Muscle layer of colon (tissue), 2 donors: ENCODE data around the gene TLL2.

Experiments used
- H3K27ac ChIP-seq: one replicate; pipeline ENCODE4 v1.7.0; 2013; ENCODE audit warnings: low read depth, mild to moderate bottlenecking, low read length, moderate library complexity
- H3K27me3 ChIP-seq, 2 donors: one replicate each; pipeline ENCODE4 v1.7.0; 2013; ENCODE audit warnings: low read length in 2 of 2, mild to moderate bottlenecking in 2 of 2; ENCODE audit not compliant: insufficient read depth in 2 of 2, control insufficient read depth in 1 of 2
- H3K36me3 ChIP-seq: one replicate; pipeline ENCODE4 v1.7.0; 2013; ENCODE audit warnings: mild to moderate bottlenecking, low read length; ENCODE audit not compliant: insufficient read depth
- H3K4me1 ChIP-seq: one replicate; pipeline ENCODE4 v1.7.0; 2013; ENCODE audit warnings: mild to moderate bottlenecking, low read length; ENCODE audit not compliant: insufficient read depth
- H3K4me3 ChIP-seq, 2 donors: one replicate each; pipeline ENCODE4 v1.7.0; 2013; ENCODE audit warnings: low read length in 2 of 2, low read depth in 1 of 2, mild to moderate bottlenecking in 1 of 2, moderate library complexity in 1 of 2
- H3K9ac ChIP-seq: one replicate; pipeline ENCODE4 v1.7.0; 2013; ENCODE audit warnings: low read length
- H3K9me3 ChIP-seq: one replicate; pipeline ENCODE4 v1.7.0; 2013; ENCODE audit warnings: mild to moderate bottlenecking, low read length
- donor health status: abdominal sarcoma.
- donor health status: Adenocarcinoma of cecum.

Gene TLL2

DNA sequence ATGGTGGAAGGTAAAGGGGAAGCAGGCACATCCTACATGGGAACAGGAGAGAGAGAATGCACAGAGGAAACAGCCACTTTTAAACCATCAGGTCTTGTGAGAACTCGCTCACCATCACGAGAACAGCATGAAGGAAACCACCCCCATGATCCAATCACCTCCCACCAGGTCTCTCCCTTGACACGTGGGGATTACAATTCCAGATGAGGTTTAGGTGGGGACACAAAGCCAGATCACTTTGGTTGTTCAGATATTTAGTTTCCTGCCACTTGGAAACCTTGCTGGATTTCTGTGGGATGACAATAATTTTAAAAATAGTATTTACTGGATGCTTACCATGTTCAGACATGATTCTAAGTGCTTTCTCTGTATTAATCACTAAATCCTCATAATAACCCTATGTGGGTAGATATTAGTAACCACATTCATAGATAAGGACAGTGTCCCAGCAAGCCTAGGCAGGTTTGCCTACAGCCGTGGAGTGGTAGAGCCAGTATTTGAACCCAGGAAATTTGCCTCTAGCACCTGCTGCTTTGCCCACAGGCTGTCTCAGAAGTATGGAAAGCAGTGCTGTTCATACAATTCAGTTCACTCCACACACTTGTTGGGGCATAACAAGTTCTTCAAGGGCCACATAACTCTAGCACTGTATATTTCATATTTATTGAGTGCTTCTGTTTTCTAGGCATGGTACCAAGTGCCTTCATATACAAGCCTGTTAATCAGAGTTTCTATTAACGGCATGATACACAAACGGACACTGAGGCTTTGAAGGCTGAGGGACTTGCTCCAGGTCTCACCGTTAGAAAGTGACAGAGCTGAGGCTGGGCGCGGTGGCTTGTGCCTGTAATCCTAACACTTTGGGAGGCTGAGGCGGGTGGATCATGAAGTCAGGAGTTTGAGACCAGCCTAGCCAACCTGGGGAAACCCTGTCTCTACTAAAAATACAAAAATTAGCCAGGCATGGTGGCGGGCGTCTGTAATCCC is 8.3 kb downstream of the TLL2 start:
- H3K27ac ChIP-seq, result no peak overlapping the region
- no peak overlapping the region for H3K4me3 ChIP-seq
- no peaks in the 10 kb centered on the region for H3K9me3 ChIP-seq
- H3K36me3 ChIP-seq, result no peaks in the 10 kb centered on the region
- peaks cover 5% of the 10 kb centered on the region for H3K4me1 ChIP-seq
- H3K9ac ChIP-seq, result no peak overlapping the region
- H3K27me3 ChIP-seq, result no peaks in the 10 kb centered on the region

DNA sequence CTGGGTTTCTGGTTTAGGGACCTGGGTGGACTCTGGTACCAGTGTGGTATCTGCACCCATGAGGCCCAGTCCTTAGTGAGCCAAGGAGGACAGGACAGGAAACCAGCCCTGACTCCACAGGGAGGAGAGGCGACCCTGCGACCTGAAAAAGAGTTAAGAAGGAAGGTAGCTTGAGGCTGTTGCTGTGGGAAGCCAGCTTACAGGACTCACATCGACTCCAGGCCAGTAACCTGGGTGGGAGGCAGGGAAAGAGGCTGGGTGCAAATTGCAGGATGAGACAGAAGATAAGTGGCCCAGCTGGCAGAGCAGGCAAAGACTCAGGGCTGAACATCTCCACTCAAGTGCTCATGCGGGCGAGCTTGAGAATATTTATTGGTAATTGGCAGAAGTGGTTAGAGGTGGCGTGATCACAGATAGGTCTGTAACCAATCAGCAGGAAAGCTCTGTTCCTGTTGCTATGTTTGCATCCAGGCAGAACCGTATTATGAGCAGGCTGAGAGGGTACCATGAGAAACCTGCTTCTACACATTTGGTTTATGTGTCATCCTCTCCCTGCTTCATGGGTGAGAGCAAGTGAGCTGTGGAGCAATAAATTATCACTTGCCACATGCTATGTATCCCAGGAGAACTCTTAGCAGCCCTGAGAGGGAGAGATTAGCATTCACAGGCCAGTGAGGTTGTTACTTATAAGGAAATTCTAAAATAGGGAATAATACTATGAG is 11.0 kb downstream of the TLL2 start:
- Histone ChIP-seq H3K9ac (no peak overlapping the region), H3K27me3 (no peaks in the 10 kb centered on the region), H3K9me3 (no peaks in the 10 kb centered on the region), H3K27ac (no peak overlapping the region), H3K36me3 (no peaks in the 10 kb centered on the region), H3K4me3 (no peak overlapping the region), H3K4me1 (peaks cover 5% of the 10 kb centered on the region)

GRCh38 chr10:96501985-96502384 is 11.7 kb downstream of the TLL2 start:
- Histone ChIP-seq H3K4me1 (peaks cover 5% of the 10 kb centered on the region), H3K27me3 (no peaks in the 10 kb centered on the region), H3K4me3 (no peak overlapping the region), H3K36me3 (no peaks in the 10 kb centered on the region), H3K9me3 (no peaks in the 10 kb centered on the region), H3K9ac (no peak overlapping the region), H3K27ac (no peak overlapping the region)

DNA sequence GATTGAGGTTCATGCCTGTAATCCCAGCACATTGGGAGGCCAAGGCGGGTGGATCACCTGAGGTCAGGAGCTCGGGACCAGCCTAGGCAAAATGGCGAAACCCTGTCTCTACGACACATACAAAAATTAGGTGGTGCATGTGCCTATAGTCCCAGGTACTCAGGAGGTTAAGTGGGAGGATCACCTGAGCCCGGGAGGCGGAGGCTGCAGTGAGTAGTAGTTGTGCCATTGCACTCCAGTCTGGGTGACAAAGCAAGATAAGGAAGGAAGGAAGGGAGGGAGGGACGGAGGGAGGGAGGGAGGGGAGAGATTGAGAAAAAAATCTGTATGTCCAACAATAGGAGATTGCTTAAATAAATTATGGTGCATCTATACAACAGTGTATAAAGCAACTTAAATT is 13.2 kb downstream of the TLL2 start:
- Histone ChIP-seq H3K9ac (no peak overlapping the region), H3K4me1 (peaks cover 3% of the 10 kb centered on the region), H3K9me3 (no peaks in the 10 kb centered on the region), H3K4me3 (no peak overlapping the region), H3K36me3 (no peaks in the 10 kb centered on the region), H3K27ac (no peak overlapping the region), H3K27me3 (no peaks in the 10 kb centered on the region)

- Histone ChIP-seq H3K27ac (no peak overlapping the region), H3K27me3 (no peaks in the 10 kb centered on the region)
Measured at GRCh38 chr10:96500050-96500449, 13.7 kb downstream of the TLL2 start.

GRCh38 chr10:96497391-96497790 is 16.3 kb downstream of the TLL2 start:
- Histone ChIP-seq H3K4me3 (no peak overlapping the region), H3K4me1 (no peaks in the 10 kb centered on the region), H3K36me3 (no peaks in the 10 kb centered on the region), H3K9me3 (no peaks in the 10 kb centered on the region), H3K27me3 (no peaks in the 10 kb centered on the region), H3K9ac (no peak overlapping the region), H3K27ac (no peak overlapping the region)

More at GRCh38 chr10:96500050-96500449, 13.7 kb downstream of the TLL2 start:
- Histone ChIP-seq H3K9ac (no peak overlapping the region), H3K36me3 (no peaks in the 10 kb centered on the region), H3K9me3 (no peaks in the 10 kb centered on the region), H3K4me3 (no peak overlapping the region), H3K4me1 (no peaks in the 10 kb centered on the region)

DNA sequence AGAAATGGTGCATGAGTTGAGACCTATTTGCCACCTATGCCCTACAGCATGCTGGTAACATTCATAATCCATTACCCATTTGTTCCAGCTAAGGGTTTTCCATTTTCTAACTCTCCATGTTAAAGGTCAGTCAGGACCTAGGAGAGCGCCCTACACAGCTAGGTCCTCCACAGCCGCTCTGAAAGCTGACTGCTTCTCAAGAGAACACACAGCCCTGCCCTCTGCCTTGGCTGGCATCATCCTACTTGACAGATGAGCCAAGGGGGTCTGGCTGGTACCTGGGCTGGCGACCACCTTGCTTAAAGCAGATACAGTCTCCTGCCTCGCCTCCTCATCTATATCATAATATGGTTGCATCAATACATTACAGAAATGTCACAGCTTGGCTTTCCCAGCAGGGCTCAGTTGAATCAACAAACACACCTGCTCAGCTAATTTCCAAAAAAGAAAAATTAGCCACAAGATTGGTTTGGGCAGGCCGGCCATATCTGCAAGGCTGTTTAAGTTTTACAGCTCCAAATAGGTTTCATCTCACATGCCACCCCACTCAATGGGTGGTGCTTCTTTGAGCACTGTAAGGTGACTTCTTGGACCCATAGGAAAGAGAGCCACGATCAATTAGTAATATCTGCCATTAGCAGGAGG is 17.3 kb downstream of the TLL2 start:
- H3K27ac ChIP-seq, result no peak overlapping the region
- H3K9me3 ChIP-seq, result no peaks in the 10 kb centered on the region
- no peaks in the 10 kb centered on the region for H3K4me1 ChIP-seq
- H3K4me3 ChIP-seq, result no peak overlapping the region
- no peaks in the 10 kb centered on the region for H3K36me3 ChIP-seq
- no peaks in the 10 kb centered on the region for H3K27me3 ChIP-seq
- no peak overlapping the region for H3K9ac ChIP-seq

DNA sequence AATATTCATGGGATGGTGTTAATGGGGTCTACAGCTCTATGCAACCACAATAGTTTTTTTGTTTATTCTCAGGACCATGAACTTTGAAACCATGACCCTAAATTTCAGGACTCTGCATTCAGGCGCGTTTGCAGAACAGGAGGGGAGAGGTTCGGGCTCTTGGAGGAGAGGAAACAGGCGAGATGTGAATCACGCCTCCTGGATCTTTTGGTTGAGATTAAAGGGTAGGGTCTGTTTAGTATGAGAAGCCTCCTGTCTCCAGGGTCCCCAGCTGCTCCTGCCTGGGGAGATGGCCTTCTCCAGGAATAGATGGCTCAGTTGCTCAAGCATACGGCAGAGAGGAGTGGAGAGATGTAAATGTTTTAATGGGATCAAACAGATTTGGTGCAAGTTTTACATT is 18.2 kb downstream of the TLL2 start:
- Histone ChIP-seq H3K9ac (no peak overlapping the region), H3K9me3 (no peaks in the 10 kb centered on the region), H3K27me3 (no peaks in the 10 kb centered on the region), H3K27ac (no peak overlapping the region), H3K4me1 (no peaks in the 10 kb centered on the region), H3K4me3 (no peak overlapping the region), H3K36me3 (no peaks in the 10 kb centered on the region)

DNA sequence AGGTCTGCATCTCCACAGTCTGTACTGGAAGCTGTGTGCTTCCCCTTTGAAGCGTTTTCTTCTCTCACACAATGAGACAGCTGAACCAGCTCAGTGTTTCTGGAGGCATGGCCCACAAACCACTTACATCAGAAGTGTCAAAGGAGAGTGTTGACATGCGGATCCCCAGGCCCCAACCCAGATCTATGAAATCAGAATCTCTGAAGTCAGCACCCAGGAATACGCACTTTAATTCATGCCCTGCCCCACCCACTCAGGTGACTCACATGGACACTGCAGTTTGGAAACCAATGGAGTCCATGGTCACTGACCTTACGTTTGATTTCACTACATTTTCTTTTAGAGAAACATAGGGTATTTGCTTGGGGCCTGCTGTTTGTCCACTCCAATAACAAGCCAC is 19.0 kb downstream of the TLL2 start:
- no peak overlapping the region for H3K27ac ChIP-seq
- no peaks in the 10 kb centered on the region for H3K4me1 ChIP-seq
- no peaks in the 10 kb centered on the region for H3K36me3 ChIP-seq
- no peak overlapping the region for H3K4me3 ChIP-seq
- no peaks in the 10 kb centered on the region for H3K27me3 ChIP-seq
- H3K9me3 ChIP-seq, result no peaks in the 10 kb centered on the region
- H3K9ac ChIP-seq, result no peak overlapping the region

- no peaks in the 10 kb centered on the region for H3K4me1 ChIP-seq
- no peaks in the 10 kb centered on the region for H3K27me3 ChIP-seq
- no peak overlapping the region for H3K9ac ChIP-seq
- no peak overlapping the region for H3K4me3 ChIP-seq
- no peaks in the 10 kb centered on the region for H3K36me3 ChIP-seq
- no peaks in the 10 kb centered on the region for H3K9me3 ChIP-seq
- H3K27ac ChIP-seq, result no peak overlapping the region
Measured at GRCh38 chr10:96493871-96494525, 19.7 kb downstream of the TLL2 start.

GRCh38 chr10:96493254-96493653 is 20.5 kb downstream of the TLL2 start:
- no peaks in the 10 kb centered on the region for H3K9me3 ChIP-seq
- no peak overlapping the region for H3K27ac ChIP-seq
- H3K4me1 ChIP-seq, result no peaks in the 10 kb centered on the region
- H3K4me3 ChIP-seq, result no peak overlapping the region
- no peaks in the 10 kb centered on the region for H3K36me3 ChIP-seq
- H3K9ac ChIP-seq, result no peak overlapping the region
- H3K27me3 ChIP-seq, result no peaks in the 10 kb centered on the region
